GM23338 (cell line): ENCODE data around the gene SYVN1. TPM values are rescaled to one million over a fixed set of nuclear protein-coding genes. Genes with fewer than 3 reads are reported as not detected.

Experiments
- ATAC-seq: fragments of 200-7000 bp; cut with Tn5 transposase; 3 replicates; pipeline ENCODE4 v1.9.1; 2020
- DNase-seq: peaks from one replicate; pipeline ENCODE4 v3.0.0-alpha.2; 2015; ENCODE audit warnings: low spot score
- H2AFZ ChIP-seq: fragments of 200-600 bp; sonication (generic); 2 replicates; pipeline ENCODE4 v1.8.0; 2016; ENCODE audit warnings: antibody characterized with exemption, mild to moderate bottlenecking, moderate library complexity
- H3F3A ChIP-seq: fragments of 200-600 bp; sonication (generic); replicated peaks from 2 replicates; pipeline ENCODE4 v1.8.0; 2017; ENCODE audit warnings: antibody characterized with exemption, mixed run types, low read depth
- H3K27ac ChIP-seq: fragments of 200-600 bp; sonication (generic); 2 replicates; pipeline ENCODE4 v1.6.1; 2016; ENCODE audit warnings: low read depth
- H3K27me3 ChIP-seq: fragments of 200-600 bp; sonication (generic); 2 replicates; pipeline ENCODE4 v1.8.0; 2016; ENCODE audit warnings: mild to moderate bottlenecking, mixed run types, moderate library complexity; ENCODE audit not compliant: insufficient read depth
- H3K36me3 ChIP-seq: fragments of 200-600 bp; sonication (generic); 2 replicates; pipeline ENCODE4 v1.8.0; 2016; ENCODE audit warnings: mild to moderate bottlenecking; ENCODE audit not compliant: insufficient read depth
- H3K4me1 ChIP-seq: fragments of 200-600 bp; sonication (generic); 2 replicates; pipeline ENCODE4 v1.8.0; 2016; ENCODE audit warnings: mild to moderate bottlenecking, moderate library complexity; ENCODE audit not compliant: insufficient read depth
- H3K4me2 ChIP-seq: fragments of 200-600 bp; sonication (generic); 2 replicates; pipeline ENCODE4 v1.7.1; 2017; ENCODE audit warnings: mixed run types
- H3K4me3 ChIP-seq: fragments of 200-600 bp; sonication (generic); 2 replicates; pipeline ENCODE4 v1.6.1; 2016; ENCODE audit warnings: mixed run types
- H3K79me2 ChIP-seq: fragments of 200-600 bp; sonication (generic); replicated peaks from 2 replicates; pipeline ENCODE4 v1.8.0; 2017; ENCODE audit warnings: mild to moderate bottlenecking; ENCODE audit not compliant: insufficient read depth
- H3K9me2 ChIP-seq: fragments of 200-600 bp; sonication (generic); 2 replicates; pipeline ENCODE4 v1.8.0; 2017; ENCODE audit not compliant: insufficient read depth
- H4K20me1 ChIP-seq: fragments of 200-600 bp; sonication (generic); replicated peaks from 2 replicates; pipeline ENCODE4 v1.8.0; 2017; ENCODE audit warnings: mild to moderate bottlenecking; ENCODE audit not compliant: insufficient read depth
- H3K27ac Mint-ChIP-seq: 2 replicates; pipeline ENCODE4 v1.8.0; 2020; ENCODE audit warnings: inconsistent platforms, mild to moderate bottlenecking, moderate library complexity, mixed read lengths
- H3K27me3 Mint-ChIP-seq: 3 replicates; pipeline ENCODE4 v1.8.0; 2022; ENCODE audit warnings: low read depth, mild to moderate bottlenecking, moderate library complexity, mixed read lengths, inconsistent platforms; ENCODE audit not compliant: insufficient read depth, poor library complexity
- H3K36me3 Mint-ChIP-seq: 3 replicates; pipeline ENCODE4 v1.8.0; 2021; ENCODE audit warnings: low read depth, mild to moderate bottlenecking, inconsistent platforms, moderate library complexity, mixed read lengths
- H3K4me1 Mint-ChIP-seq: 3 replicates; pipeline ENCODE4 v1.8.0; 2020; ENCODE audit warnings: mild to moderate bottlenecking, inconsistent platforms, mixed read lengths
- H3K4me3 Mint-ChIP-seq: 3 replicates; pipeline ENCODE4 v1.8.0; 2021; ENCODE audit warnings: moderate library complexity, mild to moderate bottlenecking, inconsistent platforms, mixed read lengths
- H3K9me3 Mint-ChIP-seq: 3 replicates; pipeline ENCODE4 v1.8.0; 2020; ENCODE audit warnings: moderate library complexity, mild to moderate bottlenecking, inconsistent platforms, mixed read lengths
- CREB1 ChIP-seq: fragments of 250-450 bp; sonication (Bioruptor Pico); IDR thresholded peaks from 2 replicates; pipeline ENCODE4 v1.5.0; 2020; ENCODE audit warnings: low read depth, mild to moderate bottlenecking, moderate library complexity
- CTCF ChIP-seq, 2 experiments: fragments of 200-600 bp in 1 of 2; sonication (generic) in 1 of 2; conservative IDR thresholded peaks; 2 replicates each; pipeline versions ENCODE4 v1.5.1 to v1.6.1; 2016 to 2017; ENCODE audit warnings: antibody characterized with exemption in 2 of 2, low read depth in 2 of 2, mild to moderate bottlenecking in 2 of 2, moderate library complexity in 1 of 2
- ETS1 ChIP-seq: IDR thresholded peaks from 2 replicates; pipeline ENCODE4 v1.6.1; 2016; ENCODE audit warnings: antibody characterized with exemption
- EZH2 ChIP-seq: fragments of 200-600 bp; sonication (generic); IDR thresholded peaks from one replicate; pipeline ENCODE4 v1.8.0; 2017; ENCODE audit warnings: antibody characterized with exemption, mild to moderate bottlenecking, low read depth; ENCODE audit not compliant: unreplicated experiment
- JUNB ChIP-seq: IDR thresholded peaks from one replicate; pipeline ENCODE4 v1.6.1; 2016; ENCODE audit warnings: antibody characterized with exemption; ENCODE audit not compliant: unreplicated experiment
- NANOG ChIP-seq: IDR thresholded peaks from 2 replicates; pipeline ENCODE4 v1.6.1; 2016; ENCODE audit warnings: antibody characterized with exemption, borderline replicate concordance
- POLR2AphosphoS5 ChIP-seq: IDR thresholded peaks from 2 replicates; pipeline ENCODE4 v1.6.1; 2016; ENCODE audit warnings: antibody characterized with exemption, low read depth
- STAT1 ChIP-seq: IDR thresholded peaks from one replicate; pipeline ENCODE4 v1.6.1; 2016; ENCODE audit warnings: antibody characterized with exemption; ENCODE audit not compliant: unreplicated experiment
- ZNF331 ChIP-seq: fragments of 250-450 bp; sonication (Bioruptor Pico); IDR thresholded peaks from 2 replicates; pipeline ENCODE4 v1.5.0; 2020; ENCODE audit warnings: low read depth, mild to moderate bottlenecking, moderate library complexity
- ZNF462 ChIP-seq: fragments of 250-450 bp; sonication (Bioruptor Pico); IDR thresholded peaks from 2 replicates; pipeline ENCODE4 v1.5.0; 2020; ENCODE audit warnings: mild to moderate bottlenecking, moderate library complexity
- polyA plus RNA-seq: library from polyadenylated mRNA; unstranded; fragments of >200 nt; fragmentation: Nextera tagmentation; extraction: Ambion mirVana; gene quantifications from 2 replicates; pipeline ENCODE4 v1.2.1, GENCODE V29; 2016
- total RNA-seq: library from RNA; depleted of rRNA; stranded (reverse); fragments of >200 nt; shearing (Covaris generic); gene quantifications from 2 replicates; pipeline ENCODE4 v1.2.3, GENCODE V29; 2014

SYVN1 gene
- total and polyA plus RNA-seq, 2 experiments from 2014 or later, result 13.8 to 28.7 TPM

- TF ChIP-seq ZNF462 (no peak), STAT1 (no peak), CREB1 (CRISPR knock-in tag) (no peak), JUNB (no peak), POLR2AphosphoS5 (no peak), NANOG (no peak), EZH2 (no peak), ZNF331 (CRISPR knock-in tag) (no peak), ETS1 (no peak), CTCF (conservative IDR thresholded peaks at IDR 0.05; ENCODE audit: low read depth in 2 of 2) (no peak)
- DNase-seq, result no peak
- Histone ChIP-seq H3K79me2 (peaks cover 41% of the 10 kb centered on the region), H4K20me1 (peaks cover 10% of the 10 kb centered on the region), H3K36me3 (peaks cover 20% of the 10 kb centered on the region), H3K4me1 (peaks cover 11% of the 10 kb centered on the region), H3K4me2 (no peak overlapping the region), H3K27me3 (no peaks in the 10 kb centered on the region), H3K4me3 (no peak overlapping the region), H3K9me2 (no peaks in the 10 kb centered on the region), H3K27ac (no peak overlapping the region), H3F3A (peaks cover 27% of the 10 kb centered on the region), H2AFZ (no peak overlapping the region)
- Mint-ChIP-seq H3K4me3 (peak overlapping the region; percentile 52), H3K27me3 (peaks cover 11% of the 10 kb centered on the region), H3K27ac (no peak overlapping the region; the same call in 1 of the 2 replicates), H3K4me1 (peaks cover 12% of the 10 kb centered on the region), H3K36me3 (peaks cover 73% of the 10 kb centered on the region), H3K9me3 (no peaks in the 10 kb centered on the region; the same call in 2 of the 3 replicates)
- no peak for ATAC-seq
These were observed 9.7 kb downstream of the SYVN1 start for GRCh38 chr11:65124480-65125196.
